Stimulated activated CD8-positive, alpha-beta memory T cell treated with anti-CD3 and anti-CD28 coated beads, Interleukin-4, amount 100 ng/mL, for 24 hours (primary cell): ENCODE measurements around the gene ITPR3.

Experiments used
- DNase-seq: peaks from one replicate; pipeline ENCODE4 v3.0.0-alpha.2; 2020; ENCODE audit warnings: low read depth

The ITPR3 gene

DNA sequence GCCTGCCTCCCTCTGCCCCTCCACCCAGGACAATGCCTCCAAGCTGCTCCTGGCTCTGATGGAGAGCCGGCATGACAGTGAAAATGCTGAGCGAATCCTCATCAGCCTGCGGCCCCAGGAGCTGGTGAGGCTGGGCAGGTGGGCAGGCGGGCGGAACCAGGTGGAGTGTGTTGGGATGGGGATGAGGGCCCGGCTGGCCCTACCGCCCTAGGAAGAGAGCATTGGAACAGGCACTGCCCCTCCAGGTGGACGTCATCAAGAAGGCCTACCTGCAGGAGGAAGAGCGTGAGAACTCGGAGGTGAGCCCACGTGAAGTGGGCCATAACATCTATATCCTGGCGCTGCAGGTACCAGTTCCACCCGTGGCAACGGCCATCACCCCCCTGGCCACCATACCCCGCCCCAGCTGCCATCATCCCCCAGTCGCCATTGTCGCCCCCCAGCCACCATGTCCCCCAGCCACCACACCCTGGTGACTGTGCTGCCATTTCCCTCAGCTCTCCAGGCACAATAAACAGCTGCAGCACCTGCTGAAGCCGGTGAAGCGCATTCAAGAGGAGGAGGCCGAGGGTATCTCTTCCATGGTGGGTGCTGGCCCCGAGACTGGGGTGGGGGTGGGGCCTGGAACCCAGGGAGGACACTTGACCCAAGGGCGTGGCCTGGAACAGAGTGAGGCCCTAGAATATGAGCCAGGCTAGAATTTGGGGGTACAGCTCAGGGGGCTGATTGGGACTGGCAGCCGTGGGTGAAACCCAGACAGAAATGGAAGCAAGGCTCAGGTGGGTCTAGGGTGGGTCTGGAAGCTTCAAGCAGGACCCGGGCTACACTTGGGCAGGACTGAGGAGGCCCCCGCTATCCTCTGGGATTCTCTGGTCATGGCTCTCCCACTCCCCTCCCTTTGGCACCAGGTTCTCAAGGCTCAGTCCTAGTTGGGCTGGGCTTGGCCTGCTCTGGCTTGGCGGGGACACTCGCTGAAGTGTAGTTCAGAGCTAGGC, 66.2 kb downstream of the ITPR3 start:
- DNase-seq, result no peak

DNA sequence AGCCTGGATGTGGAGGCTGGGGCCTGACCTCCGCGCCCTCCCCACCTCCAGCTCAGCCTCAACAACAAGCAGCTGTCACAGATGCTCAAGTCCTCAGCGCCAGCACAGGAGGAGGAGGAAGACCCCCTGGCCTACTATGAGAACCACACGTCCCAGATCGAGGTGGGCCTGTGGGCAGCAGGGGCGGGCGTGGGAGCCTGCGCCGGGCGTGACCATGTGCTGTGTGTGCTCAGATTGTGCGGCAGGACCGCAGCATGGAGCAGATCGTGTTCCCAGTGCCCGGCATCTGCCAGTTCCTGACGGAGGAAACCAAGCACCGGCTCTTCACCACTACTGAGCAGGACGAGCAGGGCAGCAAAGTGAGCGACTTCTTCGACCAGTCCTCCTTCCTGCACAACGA, 66.9 kb downstream of the ITPR3 start:
- DNase-seq, result no peak

DNA sequence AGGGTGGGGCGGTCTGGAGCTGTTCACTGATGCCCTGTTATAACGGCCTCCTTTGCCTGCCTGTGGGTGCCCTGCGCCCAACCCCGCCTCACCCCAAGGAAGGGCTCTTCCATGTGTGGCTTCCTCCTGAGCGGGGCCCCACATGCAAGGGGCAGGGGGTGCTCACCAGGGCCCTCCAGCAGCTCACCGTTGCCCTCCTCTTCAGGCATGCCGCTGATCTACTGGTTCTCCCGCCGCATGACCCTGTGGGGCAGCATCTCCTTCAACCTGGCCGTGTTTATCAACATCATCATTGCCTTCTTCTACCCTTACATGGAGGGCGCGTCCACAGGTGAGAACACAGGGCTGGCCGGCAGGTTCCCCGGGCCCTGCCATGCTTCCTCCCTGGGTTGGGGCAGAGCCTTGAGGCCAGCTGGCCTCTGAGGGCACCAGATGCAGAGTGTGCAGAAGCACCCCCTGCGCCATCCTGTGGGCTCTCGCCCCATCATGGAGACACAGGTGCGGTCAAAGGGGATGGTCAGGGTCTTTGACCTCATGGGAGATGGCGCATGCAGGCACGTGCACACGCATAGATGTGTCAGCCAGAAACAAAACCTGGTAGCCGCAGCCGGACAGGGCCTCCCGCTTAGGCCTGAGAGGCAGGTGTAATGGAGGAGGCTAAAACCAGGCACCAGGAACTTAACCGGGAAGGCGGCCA, 67.5 kb downstream of the ITPR3 start:
- no peak for DNase-seq

DNA sequence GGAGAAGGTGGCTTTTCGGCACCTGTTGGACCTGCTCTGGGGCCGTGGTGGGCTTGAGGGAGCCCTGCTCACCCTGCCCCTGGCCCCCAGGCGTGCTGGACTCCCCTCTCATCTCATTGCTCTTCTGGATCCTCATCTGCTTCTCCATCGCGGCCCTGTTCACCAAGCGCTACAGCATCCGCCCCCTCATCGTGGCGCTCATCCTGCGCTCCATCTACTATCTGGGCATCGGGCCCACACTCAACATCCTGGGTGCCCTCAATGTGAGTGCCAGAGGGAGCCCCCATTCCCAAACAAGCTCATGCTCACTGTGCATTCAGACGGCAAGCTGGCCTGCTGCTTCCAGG, 68.0 kb downstream of the ITPR3 start:
- DNase-seq, result no peak

DNA sequence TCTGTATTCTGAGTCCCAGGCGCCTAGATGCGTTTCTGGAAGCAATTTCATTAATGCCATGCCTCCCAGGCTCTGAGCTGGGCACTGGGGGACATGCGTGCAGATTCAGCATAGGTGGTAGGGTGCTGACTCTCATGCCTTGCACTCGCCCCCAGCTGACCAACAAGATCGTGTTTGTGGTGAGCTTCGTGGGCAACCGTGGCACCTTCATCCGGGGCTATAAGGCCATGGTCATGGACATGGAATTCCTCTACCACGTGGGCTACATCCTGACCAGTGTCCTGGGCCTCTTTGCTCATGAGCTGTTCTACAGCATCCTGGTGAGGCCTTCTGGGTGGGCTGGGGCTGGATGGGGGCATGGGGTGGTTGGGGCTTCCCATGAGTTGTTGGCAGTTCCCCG, 68.8 kb downstream of the ITPR3 start:
- no peak for DNase-seq

DNA sequence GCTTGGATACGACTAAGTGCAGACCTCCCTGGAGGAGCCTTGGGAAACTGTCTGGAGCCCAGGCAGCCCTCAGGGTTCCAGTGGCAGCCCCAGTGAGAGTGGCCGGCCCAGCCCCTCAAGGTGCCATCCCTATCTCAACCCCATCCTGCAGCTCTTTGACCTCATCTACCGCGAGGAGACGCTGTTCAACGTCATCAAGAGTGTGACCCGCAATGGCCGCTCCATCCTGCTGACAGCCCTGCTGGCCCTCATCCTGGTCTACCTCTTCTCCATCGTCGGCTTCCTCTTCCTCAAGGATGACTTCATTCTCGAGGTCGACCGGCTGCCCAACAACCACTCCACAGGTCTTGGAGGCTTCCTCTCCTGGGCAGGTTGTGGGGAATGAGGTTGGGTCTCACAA, 69.6 kb downstream of the ITPR3 start:
- DNase-seq, result no peak

DNA sequence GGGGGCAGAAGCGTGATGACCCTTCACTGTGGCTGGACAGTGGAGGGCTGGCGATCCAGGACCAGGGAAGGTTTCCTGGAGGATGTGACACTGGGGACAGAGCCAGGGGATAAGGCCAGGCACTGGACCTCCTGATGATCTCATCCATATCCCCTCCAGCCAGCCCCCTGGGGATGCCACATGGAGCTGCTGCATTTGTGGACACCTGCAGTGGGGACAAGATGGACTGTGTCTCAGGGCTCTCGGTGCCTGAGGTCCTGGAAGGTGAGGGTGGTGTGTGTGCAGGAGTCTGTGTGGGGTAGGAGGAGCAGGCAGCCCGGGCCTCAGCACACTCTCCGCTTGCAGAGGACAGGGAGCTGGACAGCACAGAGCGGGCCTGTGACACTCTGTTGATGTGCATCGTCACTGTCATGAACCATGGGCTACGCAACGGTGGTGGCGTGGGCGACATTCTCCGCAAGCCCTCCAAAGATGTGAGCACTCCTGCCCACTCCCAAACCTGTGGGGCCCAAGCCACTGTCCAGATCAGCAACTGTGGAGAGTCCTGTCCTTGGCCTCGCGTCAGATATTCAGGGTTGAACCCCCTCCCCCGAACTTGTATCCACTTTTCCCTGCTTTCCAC, 70.4 kb downstream of the ITPR3 start:
- no peak for DNase-seq

DNA sequence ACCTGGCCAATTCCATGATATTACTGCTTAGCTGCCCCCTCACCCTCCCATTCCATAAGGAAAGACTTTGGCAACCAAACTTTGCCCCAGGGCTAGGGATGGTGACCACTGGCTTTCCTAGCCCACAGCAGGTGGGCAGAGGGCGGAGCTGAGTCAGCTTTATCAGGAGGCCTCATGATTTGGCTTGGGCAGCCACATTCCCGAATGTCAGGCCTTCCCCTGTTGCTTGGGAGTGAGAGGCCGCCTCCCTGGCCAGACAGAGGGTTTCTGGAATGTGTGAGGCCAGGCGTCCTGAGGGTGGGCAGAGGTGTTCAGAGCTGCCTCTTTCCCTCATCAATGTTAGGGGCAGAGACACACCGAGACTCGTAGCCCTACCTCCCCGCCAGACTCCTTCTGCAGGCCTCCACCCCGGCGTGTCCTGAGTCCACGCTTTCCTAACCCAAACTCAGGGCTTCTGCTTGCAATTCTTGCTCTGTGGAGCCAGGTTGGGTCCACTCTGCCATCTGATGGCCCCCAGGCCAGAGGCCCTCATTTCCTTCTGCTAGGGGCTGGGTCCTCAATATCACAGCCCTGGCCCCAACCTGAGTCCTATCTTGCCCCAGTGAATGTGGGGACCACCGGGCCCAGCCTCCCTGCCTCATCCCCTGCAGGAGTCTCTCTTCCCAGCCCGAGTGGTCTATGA, 71.1 kb downstream of the ITPR3 start:
- DNase-seq, result no peak

DNA sequence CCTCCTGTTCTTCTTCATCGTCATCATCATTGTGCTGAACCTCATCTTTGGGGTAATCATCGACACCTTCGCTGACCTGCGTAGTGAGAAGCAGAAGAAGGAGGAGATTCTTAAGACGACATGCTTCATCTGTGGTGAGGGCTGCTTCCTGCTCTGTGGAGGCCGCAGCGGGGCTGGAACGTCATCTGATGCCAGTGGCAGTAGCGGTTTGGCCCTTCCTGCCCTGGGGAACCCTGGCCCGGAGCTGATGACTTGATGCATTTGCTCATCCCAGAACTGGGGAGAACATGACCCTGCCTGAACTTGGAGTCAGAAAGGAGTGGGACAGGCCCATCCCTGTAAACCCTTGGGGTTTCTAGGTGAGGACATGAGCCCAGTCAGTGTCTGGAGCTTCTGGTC, 71.6 kb downstream of the ITPR3 start:
- peak; percentile 35 for DNase-seq

DNA sequence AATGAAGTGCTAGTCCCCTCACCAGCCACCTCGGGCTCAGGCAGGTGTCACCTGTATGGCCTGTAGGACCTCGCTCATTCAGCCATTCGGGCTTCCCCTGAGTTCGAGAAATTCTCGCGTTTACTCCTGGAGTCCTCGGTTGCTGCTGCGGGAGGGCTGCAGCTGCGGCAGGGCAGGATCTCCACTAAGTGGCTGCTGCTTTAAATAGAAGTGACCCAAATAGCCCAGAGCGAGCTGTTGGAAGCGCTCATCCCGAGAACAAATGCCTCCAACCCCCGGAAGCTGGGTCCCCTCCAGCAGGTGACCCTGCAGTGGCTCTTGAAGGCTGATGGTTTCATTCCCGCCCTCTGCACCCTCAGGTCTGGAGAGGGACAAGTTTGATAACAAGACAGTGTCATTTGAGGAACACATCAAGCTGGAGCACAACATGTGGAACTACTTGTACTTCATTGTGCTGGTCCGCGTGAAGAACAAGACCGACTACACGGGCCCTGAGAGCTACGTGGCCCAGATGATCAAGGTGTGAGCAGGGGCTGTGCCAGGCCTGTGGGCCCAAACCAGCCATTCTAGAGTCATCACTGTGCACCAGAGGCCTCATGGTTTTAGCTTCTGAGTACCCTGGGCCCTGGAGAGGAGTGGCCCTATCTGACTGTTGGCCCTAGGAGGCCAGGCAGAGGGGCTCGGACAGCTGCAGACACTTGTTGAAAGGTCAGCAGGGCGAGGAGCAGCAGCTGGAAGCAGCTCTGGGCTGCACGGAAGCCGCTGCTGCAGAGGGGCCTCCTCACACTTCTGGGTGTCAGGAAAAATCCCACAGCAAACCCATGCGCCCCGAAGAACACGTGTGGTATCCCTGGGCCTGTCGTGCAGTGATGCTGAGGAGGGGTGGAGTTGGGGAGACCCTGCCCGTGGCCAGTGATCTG, 72.3 kb downstream of the ITPR3 start:
- no peak for DNase-seq

DNA sequence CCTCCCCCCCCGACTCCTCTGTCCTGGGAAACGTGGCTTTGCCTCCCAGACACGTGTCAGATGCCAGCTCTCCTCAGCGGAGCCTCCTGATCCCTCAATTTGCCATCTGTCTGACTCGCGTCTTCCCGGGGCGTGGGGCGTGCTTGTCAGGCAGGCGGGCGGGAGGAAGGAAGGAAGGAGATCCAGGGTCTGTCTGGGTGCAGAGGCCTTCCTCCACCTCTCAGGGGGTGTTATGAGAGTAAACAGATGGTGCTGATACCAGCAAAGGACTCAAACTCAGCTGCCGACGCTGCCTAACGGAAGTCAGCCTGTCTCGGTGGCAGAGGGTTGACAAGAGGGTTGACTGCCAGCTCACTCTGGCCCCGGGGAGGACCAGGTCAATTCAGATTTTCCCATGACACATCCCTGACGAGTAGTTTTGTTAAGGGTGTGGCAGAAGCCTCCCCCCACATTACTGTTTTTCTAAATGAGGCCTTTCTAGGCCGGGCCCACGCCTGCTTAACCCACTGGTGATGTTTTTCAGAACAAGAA, 73.3 kb downstream of the ITPR3 start:
- peak; percentile 50 for DNase-seq

DNA sequence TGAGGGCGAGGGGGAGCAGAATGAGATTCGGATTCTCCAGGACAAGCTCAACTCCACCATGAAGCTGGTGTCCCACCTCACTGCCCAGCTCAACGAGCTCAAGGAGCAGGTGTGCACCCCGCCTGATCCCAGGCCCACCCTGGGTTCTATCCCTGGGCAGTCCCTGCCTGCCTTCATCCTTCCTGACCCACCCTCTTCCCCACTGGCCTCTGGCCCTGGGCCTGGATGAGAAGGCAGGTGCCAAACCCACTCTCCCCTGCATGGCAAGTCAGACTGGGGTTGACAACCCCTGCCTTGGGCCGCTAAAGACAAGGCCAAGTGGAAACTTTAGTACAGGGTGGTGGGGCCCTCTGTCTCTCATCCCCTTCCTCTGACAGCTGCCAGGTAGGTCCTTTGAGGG, 73.9 kb downstream of the ITPR3 start:
- DNase-seq, result no peak

DNA sequence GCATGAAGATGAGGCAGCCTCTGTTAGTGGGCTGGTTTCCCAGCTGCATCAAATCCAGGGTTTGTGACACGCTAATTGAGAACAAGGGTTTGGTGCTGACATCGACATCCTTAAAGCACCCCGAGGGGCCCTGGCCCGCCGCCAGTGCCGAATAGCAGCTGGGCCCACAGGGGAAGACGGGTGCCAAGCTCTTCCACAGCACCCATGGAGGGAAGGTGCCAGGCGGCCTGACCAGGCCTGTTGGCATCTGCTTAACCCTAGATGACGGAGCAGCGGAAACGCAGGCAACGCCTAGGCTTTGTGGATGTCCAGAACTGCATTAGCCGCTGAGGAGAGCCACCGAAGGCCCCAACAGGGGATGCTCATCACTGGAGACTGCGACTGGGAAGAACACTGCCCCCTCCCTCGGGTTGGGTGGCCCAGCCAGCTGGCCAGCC, 74.3 kb downstream of the ITPR3 start:
- no peak for DNase-seq

DNA sequence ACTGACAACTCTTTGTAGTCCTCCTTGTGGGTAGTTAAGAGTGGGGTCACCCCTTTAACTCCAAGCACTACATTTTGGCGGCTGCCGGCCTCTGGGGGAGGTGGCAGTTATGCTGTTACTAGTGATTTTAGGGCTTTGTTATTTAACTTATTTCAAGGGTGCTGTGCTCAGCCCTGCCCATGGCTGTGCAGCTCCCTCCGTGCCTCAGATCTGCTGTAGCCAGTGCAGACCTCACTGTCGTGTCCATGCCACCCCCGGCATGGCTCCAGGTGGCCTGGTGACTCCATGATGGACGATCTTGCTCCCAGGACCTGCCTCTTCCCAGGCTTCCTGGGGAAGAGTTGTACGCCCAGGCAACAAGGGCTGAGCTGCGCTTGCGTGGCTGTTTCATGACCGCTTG, 75.0 kb downstream of the ITPR3 start:
- no peak for DNase-seq

DNA sequence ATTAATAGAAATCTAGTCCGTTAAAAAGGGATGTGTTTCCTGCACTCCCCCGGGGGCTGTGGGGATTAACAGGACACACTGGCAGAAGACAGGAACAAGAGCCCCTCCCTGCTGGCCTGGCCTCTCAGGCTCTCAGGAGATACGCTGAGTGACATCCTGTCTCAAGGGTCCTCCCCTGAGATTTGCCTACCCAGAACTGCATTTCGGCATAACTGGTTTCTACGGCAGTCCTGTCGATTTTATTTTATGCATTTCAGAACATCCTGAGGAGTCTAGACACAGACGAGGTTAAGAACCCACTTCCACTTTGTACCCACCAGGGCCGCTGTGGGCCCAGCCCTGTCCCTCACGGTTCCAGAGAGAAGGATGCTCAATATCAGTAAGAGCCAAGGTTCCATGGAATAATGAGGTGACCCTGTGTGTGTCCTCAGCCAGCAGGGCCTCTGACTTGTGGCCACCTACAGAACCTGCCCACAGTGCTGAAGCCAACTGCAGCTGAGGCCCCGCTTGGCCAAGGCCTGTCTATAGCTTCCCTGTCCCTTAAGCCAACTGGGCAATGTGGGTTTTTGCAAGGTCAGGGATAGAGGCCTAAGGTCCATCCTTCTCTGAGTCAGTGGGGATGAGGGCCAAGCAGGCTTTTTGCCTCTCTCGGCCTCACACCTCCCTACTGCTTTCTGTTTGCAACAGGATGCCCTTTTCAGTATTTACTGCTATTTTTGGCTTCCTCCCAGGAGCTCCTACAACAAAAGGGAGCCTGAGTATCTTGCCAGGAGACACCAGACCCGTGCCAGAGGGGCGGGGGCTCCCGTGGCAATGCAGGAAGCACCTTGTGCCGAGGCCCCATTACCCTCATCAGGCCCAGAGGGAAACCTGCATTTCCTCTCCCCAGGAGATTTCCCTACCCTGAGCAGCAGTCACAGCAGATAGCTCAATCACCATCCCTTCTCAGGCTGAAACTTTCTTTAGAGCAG, 75.7 kb downstream of the ITPR3 start:
- no peak for DNase-seq

DNA sequence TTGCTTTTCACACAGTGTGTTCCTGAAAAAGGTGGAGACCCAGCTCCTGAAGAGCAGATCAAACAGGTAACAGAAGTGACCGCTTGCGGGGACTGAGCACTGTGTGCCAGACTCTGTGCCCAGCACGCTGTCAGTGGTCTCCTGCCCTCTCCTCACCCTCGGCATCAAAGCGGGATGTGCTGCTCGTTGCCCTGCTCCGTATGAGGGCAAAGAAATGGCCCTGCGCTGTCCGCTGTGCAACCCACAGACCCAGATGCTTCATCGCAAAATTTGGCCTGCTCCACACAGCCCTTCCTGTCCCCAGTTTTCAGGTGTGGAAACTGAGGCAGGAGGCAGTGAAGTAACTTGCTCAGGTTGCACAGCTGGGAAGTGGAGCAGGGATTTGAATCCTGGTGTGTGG, 76.7 kb downstream of the ITPR3 start:
- no peak for DNase-seq

DNA sequence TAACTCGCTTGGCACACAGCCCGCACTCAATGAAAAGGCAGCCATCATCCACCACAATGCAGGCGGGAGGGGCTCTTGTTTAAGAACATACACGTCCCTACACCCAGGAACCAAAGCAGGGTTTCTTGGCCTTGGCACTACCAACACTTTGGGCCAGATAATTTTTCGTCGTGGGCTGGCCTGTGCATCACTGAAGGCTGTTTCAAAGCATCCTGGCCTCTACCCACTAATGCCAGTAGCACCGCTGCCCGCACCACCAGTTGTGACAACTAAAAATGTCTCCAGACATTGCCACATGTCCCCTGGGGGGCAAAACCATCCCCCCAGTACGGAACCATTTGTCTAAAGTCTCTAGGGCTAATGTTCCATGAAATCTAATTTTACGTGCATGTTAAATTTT, 77.4 kb downstream of the ITPR3 start:
- no peak for DNase-seq

DNA sequence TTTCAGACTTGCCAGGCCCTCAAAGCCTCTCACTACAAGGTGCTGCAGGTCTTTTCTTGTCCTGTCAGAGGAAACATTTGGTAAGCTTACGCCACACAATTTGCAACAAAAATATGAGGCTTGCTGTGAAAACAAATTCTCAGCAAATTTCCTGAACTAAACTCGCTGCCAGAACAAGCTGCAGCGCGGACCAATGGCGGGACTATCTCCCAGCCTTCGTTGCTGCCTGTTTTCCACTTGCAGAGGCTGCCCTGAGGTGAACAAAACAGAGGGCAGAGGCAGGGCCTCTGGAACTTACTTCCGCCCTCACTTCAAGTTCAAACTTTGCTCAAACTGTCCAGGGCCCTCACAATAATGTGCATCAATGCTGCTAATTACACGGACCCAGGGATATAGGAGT, 78.0 kb downstream of the ITPR3 start:
- DNase-seq, result no peak

DNA sequence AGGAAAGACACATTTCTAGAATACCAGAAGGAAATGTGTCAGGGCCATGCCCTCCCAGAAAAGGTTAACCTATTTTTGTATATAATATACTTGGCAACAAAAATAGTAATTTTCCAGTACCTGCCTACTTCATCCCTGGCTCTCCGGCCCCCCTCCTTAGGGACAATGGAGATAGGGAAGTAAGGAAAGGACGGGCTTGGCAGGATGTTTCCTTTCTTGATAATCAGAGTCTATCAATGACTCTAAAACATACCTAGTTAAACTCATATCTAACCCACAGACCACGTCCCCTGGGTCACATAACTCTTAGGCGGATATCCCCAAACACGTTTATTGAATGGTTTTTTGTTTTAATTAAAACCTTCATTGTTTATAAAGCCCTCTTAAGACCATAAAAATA, 78.6 kb downstream of the ITPR3 start:
- DNase-seq, result no peak
